Lower lobe of right lung (tissue), 2 donors: ENCODE results near the gene UBE2L5. TPM values are rescaled to one million over a fixed set of nuclear protein-coding genes. Genes with fewer than 3 reads are reported as not detected.

Experiments used
- ATAC-seq, 2 donors: fragments of 200-7000 bp; cut with Tn5 transposase; one replicate each; pipeline ENCODE4 v1.9.1; 2020 to 2022; ENCODE audit warnings: mild to moderate bottlenecking in 2 of 2, moderate library complexity in 2 of 2
- DNase-seq: peaks from one replicate; pipeline ENCODE4 v3.0.0-alpha.2; 2020
- H3K27ac ChIP-seq: fragments of 200-600 bp; one replicate; pipeline ENCODE4 v1.8.0; 2022
- H3K27me3 ChIP-seq: fragments of 200-600 bp; one replicate; pipeline ENCODE4 v1.8.0; 2022; ENCODE audit warnings: low read depth
- H3K36me3 ChIP-seq: fragments of 200-600 bp; one replicate; pipeline ENCODE4 v1.8.0; 2022; ENCODE audit warnings: mild to moderate bottlenecking
- H3K4me1 ChIP-seq: fragments of 200-600 bp; one replicate; pipeline ENCODE4 v1.8.0; 2022
- H3K4me3 ChIP-seq: fragments of 200-600 bp; one replicate; pipeline ENCODE4 v1.8.0; 2022; ENCODE audit warnings: mild to moderate bottlenecking
- H3K9me3 ChIP-seq: fragments of 200-600 bp; one replicate; pipeline ENCODE4 v1.8.0; 2022
- intact Hi-C: fragments of 100-400 bp; cut with DNase I; formaldehyde crosslinking; loops from one replicate; pipeline ENCODE4 v1.11.0; 2022
- total RNA-seq: library from RNA; stranded (reverse); fragmentation: NEBNext Ultra II Directional; extraction: Animal tissue kit (Norgen Biotek cat#: 25700); gene quantifications from one replicate; pipeline ENCODE4 v1.2.1, GENCODE V29; 2021
- TF ChIP-seq, protein P1 (sequence below): fragments of 200-600 bp; IDR thresholded peaks from one replicate; pipeline ENCODE4 v1.8.0; 2022; ENCODE audit warnings: antibody characterized with exemption, mild to moderate bottlenecking
- donor health status: DM: no; HTN: yes; CAD: no; lungs with severe emphysema.

Gene UBE2L5
- total RNA-seq, 1 donor from 2014 or later: not detected

DNA sequence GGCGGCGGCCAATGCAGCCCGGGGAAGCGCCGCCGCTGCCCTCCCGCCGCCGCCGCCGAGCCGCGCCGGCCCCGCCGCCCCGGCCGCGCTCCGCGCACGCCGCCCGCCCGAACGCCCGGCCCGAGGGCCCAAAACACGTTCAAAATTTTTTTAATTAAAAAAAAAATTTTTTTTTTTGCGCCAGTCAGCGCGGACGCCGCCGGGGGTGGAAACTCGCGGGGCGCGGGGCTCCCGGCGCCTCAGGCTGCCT is 43.0 kb downstream of the UBE2L5 start:
- ATAC-seq (no peak), DNase-seq (no peak)
- H3K27me3 ChIP-seq: no peaks in the 10 kb centered on the region
- peaks cover 23% of the 10 kb centered on the region for H3K36me3 ChIP-seq
- TF ChIP-seq, protein P1, sequence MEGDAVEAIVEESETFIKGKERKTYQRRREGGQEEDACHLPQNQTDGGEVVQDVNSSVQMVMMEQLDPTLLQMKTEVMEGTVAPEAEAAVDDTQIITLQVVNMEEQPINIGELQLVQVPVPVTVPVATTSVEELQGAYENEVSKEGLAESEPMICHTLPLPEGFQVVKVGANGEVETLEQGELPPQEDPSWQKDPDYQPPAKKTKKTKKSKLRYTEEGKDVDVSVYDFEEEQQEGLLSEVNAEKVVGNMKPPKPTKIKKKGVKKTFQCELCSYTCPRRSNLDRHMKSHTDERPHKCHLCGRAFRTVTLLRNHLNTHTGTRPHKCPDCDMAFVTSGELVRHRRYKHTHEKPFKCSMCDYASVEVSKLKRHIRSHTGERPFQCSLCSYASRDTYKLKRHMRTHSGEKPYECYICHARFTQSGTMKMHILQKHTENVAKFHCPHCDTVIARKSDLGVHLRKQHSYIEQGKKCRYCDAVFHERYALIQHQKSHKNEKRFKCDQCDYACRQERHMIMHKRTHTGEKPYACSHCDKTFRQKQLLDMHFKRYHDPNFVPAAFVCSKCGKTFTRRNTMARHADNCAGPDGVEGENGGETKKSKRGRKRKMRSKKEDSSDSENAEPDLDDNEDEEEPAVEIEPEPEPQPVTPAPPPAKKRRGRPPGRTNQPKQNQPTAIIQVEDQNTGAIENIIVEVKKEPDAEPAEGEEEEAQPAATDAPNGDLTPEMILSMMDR: no peak
- H3K4me1 ChIP-seq: peaks cover 34% of the 10 kb centered on the region
- H3K9me3 ChIP-seq: no peaks in the 10 kb centered on the region
- H3K27ac ChIP-seq: peak overlapping the region; percentile 100
- H3K4me3 ChIP-seq: peak overlapping the region; percentile 76
- intact Hi-C loops: no loop called here

- intact Hi-C loops: no loop called here
- ATAC-seq: peak; percentile 97 to 98
- H3K9me3 ChIP-seq: no peaks in the 10 kb centered on the region
These were observed 43.5 kb downstream of the UBE2L5 start, which contains the start of gene HMGB1 for GRCh38 chr13:30465593-30466357. Gene HMGB1 (minus strand): TSS chr13:30465936. CDS start chr13:30463680, 2,256 bp downstream.

GRCh38 chr13:30466358-30466714 is 44.0 kb downstream of the UBE2L5 start:
- TF ChIP-seq, protein P1: no peak
- H3K4me1 ChIP-seq: peaks cover 33% of the 10 kb centered on the region
- peak overlapping the region; percentile 76 for H3K4me3 ChIP-seq
- DNase-seq (no peak), ATAC-seq (no peak)
- intact Hi-C loops: no loop called here
- H3K27ac ChIP-seq: no peak overlapping the region
- peaks cover 21% of the 10 kb centered on the region for H3K36me3 ChIP-seq
- no peaks in the 10 kb centered on the region for H3K27me3 ChIP-seq
- no peaks in the 10 kb centered on the region for H3K9me3 ChIP-seq

More at GRCh38 chr13:30465593-30466357, 43.5 kb downstream of the UBE2L5 start, which contains the start of gene HMGB1:
- Histone ChIP-seq H3K27me3 (no peaks in the 10 kb centered on the region), H3K4me1 (peaks cover 34% of the 10 kb centered on the region), H3K4me3 (peak within 1 kb of the TSS; percentile 76), H3K36me3 (peaks cover 23% of the 10 kb centered on the region), H3K27ac (peak within 1 kb of the TSS; percentile 100)
- DNase-seq: peak; percentile 99
- TF ChIP-seq, protein P1: no peak

GRCh38 chr13:30466841-30467252 is 44.6 kb downstream of the UBE2L5 start:
- Histone ChIP-seq H3K27ac (no peak overlapping the region), H3K36me3 (peaks cover 16% of the 10 kb centered on the region), H3K4me3 (no peak overlapping the region), H3K9me3 (no peaks in the 10 kb centered on the region), H3K4me1 (peaks cover 28% of the 10 kb centered on the region), H3K27me3 (no peaks in the 10 kb centered on the region)
- no peak for DNase-seq
- no peak for ATAC-seq
- intact Hi-C loops: no loop called here
- TF ChIP-seq, protein P1: no peak

- Histone ChIP-seq H3K4me1 (no peaks in the 10 kb centered on the region), H3K27me3 (no peaks in the 10 kb centered on the region), H3K36me3 (no peaks in the 10 kb centered on the region), H3K27ac (no peak overlapping the region), H3K4me3 (no peak overlapping the region), H3K9me3 (no peaks in the 10 kb centered on the region)
- intact Hi-C loops: no loop called here
- no peak for ATAC-seq
- DNase-seq: no peak
- TF ChIP-seq, protein P1: no peak
These were observed 51.4 kb downstream of the UBE2L5 start for GRCh38 chr13:30473675-30474074.
